AG08395 (cell line): ENCODE data around the gene RNLS.
"Not testable (repeated sequence)": the region's sequence is repeated elsewhere in the genome, so short reads cannot be mapped to it uniquely, and the experiment has no call there.

Experiments used
- DNase-seq: peaks from one replicate; pipeline ENCODE4 v3.0.0; 2012; ENCODE audit warnings: mixed read lengths, low spot score

The RNLS gene

DNA sequence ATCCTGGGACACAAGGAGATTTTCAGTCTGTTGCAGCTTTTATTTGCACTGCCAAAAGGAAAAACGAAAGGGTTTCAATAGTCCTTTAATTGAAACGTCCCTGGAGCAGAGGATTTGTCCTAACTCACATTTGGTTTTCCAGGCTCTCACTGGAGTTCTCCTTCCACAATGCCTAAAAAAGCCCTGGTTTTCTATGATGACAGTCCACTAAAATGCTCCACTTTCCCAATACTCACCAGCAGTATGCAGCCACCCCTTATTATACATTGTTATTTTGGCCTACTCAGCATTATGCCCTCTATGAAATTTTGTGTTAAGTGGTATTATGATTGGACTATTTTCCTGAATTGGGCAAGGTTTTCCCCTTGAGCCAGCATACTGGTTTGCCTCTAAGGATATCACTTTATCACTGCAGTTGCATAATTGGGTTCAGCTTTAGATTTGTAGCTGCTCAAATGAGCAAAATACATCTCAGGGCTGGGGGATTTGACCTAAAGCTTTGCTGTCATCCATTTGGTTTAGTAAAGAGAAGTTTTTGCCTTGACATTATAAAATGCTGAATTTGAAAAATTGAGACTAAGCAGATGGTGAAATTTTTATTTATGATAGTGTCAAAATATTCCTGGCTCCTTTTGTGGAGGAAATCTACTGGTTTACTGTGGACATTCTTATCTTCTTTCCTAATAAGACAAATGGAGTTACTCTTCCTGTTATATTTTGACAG, 239.2 kb downstream of the RNLS start:
- peak; percentile 2 for DNase-seq

DNA sequence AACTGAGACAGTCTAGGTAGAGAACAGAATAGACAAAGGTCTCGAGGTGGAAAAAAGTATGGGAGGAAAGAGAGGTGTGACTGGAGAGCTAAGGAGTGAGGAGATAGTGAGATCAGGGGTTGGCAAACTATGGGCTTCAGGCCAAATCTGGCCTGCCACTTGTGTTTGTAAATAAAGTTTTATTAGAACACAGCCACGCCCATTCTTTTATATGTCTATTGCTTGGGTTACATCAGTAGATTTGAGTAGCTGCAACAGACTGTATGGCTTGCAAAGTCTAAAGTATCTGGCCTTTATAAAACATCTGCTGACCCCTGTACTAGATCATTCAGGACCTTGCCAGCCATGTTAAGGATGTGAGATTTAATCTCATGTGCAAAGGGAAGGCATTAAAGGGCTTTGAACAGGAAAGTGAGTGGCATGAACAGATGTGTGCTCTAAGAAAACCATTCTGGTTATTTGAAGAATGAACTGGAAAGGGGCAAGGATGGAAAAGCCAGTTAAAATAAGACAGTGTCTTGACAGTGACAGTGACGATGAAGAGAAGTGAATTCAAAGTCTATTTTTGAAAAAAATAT, 240.3 kb downstream of the RNLS start:
- DNase-seq, result no peak

GRCh38 chr10:88337134-88337533, 246.0 kb downstream of the RNLS start:
- no peak for DNase-seq

DNA sequence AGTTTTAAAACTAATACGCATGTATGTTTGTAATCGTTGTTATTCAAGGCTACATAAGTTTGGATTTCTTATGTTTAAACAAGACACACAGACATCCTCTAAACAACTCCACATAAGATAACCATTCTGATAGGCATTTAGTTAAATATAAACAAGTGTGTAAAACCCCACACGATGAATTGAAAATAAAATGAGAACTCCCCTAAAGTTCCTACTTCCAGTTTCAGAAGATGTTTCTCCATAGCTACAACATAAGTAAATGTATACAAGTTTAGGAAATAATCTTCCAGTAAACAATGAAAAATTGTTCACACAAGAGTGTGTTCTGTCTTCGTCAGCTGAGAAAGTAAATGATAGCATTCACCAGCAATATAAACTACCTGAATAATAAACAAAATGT, 246.8 kb downstream of the RNLS start:
- no peak for DNase-seq

DNA sequence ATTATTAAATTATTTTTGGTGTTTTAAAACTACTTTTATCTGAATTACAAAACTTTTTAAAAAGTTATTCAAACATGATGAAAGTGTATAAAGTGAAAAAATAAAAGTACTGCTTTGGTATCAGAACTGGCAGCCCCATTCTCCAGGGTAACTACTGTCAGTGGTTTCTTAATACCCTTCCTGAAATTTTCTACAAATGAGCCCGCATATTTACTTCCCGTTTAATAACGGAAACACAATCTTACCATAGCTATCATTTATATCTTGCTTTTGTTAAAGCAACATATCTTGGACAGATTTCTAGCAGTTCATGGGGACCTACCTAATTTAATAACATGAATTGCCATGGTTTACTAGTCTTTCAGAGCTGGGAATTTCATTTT, 249.9 kb downstream of the RNLS start:
- no peak for DNase-seq

DNA sequence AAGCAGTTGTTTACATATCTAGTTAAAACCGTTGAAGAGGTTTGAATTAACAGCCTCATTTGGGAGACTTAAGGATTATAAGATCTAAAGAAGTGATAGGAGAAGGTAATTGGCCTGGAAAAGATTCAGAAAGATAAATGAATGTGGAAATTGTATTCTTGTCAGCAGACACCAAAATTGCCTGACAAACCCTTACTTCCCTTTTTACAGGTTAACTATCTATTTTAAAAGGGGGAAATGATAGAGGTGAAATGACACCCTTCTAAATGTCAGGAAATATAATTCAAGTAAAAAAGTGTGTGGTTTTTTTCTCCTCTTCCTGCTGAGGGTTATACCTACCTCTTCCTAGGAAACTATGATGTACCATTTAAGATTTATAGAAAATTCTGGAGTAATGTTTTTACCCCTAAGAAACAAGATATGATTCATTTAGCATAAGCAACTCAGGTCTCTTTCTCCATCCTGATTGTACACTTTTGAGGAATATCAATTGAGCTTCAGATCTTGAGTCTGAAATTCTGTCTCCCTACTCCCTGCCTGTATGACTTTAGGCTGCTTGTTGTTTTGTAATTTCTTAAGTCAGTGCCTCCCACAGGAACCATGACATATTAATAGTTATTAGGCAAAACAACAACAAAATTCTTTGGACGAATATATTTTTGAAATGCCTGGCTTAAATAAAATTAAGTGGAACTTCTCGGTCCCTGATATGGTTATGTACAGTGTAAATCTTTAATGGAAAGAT, 250.4 kb downstream of the RNLS start:
- DNase-seq, result no peak

DNA sequence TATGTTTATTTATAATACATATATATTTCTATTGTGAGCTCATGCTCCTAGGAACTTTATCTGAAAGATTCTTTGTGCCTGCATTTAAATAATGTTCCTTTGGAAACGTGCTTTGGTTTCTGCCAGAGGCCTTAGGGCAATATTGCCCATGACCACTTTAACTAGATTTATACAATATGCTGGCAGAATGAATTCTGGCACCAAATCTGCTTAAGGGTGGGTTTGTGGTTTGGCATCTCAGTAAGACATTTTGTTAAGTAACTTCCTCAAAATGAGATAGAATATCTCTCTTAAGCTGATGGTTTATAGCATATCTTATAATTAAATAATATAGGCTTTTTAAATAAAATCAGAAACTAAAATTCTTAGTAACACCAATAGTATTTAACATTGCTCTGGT, 252.9 kb downstream of the RNLS start:
- no peak for DNase-seq

DNA sequence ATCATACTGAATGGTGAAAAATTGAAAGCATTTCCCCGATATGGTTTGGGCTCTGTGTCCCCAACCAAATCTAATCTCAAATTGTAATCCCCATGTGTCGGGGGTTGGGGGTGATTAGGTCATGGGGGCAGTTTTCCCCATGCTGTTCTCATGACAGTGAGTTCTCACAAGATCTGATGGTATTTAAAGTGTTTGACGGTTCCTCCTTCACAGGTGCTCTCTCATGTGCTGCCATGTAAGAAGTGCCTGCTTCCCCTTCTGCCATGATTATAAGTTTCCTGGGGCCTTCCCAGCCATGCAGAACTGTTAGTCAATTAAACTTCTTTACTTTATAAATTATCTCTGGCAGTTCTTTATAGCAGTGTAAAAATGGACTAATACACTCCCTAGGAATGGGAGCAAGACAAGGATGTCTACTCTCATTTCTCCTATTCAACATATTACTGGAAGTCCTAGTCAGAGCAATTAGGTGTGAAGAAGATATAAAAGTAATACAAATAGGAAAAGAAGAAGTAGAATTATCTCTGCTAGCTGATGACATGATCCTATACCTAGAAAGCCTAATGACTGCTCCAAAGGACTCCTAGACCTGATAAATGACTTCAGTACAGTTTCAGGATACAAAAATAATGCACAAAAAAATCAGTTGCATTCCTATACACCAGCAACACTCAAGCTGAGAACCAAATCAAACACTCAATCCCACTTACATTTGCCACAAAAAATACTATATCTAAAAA, 260.6 kb downstream of the RNLS start:
- DNase-seq, result no peak

- DNase-seq, result no peak
Measured at GRCh38 chr10:88319960-88320517, 263.1 kb downstream of the RNLS start.

DNA sequence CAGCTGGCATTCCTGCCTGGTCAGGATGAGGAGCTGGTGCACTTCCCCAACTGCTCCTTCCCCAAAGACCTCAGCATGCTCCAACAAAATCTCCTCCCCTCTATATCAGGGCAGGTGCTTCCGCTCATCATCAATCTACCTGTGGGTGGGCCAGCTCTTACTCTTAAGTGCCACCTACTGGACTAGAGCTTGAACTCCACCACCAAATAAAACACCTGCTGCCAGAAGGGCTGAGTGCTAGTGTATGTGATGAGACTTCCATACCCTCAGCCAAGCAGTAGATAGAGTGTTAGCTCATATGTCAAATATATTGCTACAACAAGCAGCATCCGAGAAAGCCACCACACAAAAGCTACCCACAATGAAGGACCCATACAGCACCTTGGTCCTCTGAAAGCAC, 264.3 kb downstream of the RNLS start:
- no peak for DNase-seq

GRCh38 chr10:88317099-88317498, 266.0 kb downstream of the RNLS start:
- no peak for DNase-seq

DNA sequence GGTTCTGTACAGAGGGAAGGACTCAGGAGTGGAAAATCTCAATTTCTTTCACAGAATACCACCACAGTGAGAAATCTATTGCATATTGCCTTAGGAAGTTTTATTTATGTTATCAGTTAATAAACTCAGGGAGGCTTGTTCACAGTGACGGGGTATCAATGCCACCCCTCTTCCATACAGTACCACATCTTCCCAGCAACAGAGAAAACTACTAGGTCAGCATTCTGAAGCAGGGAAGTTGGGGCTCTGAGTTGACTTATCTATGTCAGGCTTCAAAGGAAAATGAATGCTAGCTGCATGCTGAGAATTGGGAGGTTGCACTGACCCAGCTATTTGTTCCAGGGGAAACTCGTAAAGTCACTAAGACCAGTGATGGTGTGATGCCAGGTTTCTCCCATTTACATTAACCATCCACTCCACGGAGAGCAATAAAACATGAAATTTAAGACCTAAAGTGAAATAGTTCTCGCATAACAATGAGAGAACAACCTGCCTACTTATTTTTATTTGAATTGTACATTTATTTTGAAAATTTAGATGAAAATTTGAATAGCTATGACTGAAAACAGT, 266.7 kb downstream of the RNLS start:
- no peak for DNase-seq

DNA sequence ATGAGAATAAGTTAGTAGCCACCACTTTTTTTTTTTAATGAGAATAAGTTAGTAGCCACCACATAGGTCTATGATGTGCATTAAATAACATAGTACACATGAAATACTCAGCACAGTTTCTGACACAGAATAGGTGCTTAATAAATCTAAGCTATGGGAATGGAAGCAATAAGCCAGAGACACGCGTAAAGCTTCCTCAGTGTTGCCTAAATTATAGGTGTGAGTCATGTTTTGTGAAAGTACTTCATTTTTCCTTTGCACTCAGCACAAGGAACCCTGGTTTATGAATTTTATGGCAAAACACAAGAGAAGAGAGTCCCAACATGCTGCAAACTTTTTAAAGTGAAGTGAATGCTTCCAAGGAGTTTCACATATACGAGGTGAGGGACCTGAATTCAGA, 267.4 kb downstream of the RNLS start:
- no peak for DNase-seq

DNA sequence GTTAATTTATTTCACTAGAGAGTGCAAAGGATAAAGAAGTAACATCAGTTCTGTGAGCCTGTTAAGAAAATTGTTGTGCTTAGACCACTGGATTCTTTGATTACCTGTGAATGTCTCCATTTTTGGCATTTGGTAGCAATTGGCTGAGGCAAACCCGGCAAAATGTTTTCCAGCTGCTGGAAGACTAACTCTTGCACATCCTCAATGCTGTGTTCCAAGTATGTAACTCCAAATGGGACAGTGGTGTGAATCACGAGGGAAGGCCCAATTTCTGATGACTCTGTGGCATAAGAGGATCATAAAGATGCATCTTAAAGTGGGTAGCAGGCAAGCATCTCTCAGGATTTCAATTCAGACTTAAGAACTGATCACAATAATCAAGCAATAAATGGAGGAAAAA, 268.8 kb downstream of the RNLS start:
- no peak for DNase-seq

GRCh38 chr10:88313878-88314277, 269.2 kb downstream of the RNLS start:
- no peak for DNase-seq

DNA sequence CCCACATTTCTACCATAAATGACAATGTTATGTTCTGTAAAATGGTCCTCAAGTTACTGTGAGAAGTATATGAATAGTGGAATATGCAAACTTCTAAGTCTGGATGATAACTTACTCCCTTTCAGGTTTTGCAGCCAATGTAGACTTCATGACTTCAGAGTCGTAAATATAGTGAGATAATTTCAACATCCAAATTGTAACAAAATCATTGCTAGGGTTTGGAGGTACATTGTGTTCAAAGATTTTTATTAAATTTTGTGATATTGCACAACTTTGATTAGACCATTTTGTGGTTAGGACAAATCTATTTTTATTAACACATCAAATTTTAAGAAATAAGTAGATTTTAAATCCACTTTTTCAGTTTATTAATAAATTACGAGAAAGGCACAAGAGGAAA, 270.3 kb downstream of the RNLS start:
- DNase-seq, result no peak

DNA sequence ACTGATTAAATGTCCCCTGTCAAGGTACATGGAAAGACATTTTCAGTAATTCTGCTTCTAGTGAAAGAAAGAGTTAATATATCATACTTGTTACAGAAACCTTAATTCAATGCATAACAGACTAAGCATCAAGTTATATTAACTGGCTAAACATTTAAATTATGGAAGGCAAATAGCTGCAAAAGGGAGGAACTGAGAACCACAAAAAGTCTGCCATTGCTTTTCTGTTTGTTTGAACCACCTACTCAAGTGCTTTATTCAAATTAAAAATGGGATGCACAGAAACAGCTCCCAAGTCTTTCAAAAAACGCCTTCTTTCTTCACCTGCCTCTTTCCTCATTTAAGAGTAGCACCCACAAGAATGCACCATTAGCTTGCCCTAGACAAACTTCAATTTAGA, 271.9 kb downstream of the RNLS start:
- no peak for DNase-seq

GRCh38 chr10:88309365-88309764, 273.8 kb downstream of the RNLS start:
- no peak for DNase-seq

- not testable (repeated sequence) for DNase-seq
Measured at GRCh38 chr10:88308361-88308760, 274.8 kb downstream of the RNLS start.

- no peak for DNase-seq
Measured at GRCh38 chr10:88299787-88300186, 283.3 kb downstream of the RNLS start.

DNA sequence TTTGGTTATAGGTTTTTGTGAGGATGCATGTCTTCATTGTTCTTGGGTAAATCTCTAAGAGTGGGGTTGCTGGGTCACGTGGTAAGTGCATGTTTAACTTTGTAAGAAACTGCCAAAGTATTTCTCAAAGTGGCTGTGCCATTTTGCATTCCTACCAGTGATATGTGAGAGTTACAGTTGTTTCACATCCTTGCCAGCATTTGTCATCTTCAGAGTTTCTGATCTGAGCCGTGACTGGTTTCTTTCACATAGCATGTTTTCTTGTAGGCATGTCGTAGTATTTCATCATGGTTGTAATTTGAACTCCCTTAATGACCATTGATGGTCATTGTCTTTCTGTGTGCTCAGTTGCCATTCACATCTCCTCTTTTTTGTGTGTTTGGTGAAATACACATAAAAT, 286.0 kb downstream of the RNLS start:
- no peak for DNase-seq

- DNase-seq, result no peak
Measured at GRCh38 chr10:88293651-88294230, 289.4 kb downstream of the RNLS start.
